ENCODE measurements around the gene ZBTB3. TPM values are rescaled to one million over a fixed set of nuclear protein-coding genes. Genes with fewer than 3 reads are reported as not detected.

The ZBTB3 gene
- total RNA-seq, 1 donor from 2014 or later, result 12.7 TPM

GRCh38 chr11:62724171-62724570 is 29.8 kb downstream of the ZBTB3 start:
- Mint-ChIP-seq H3K27me3 (ENCODE audit: unreplicated experiment) (peaks cover 21% of the 10 kb centered on the region), H3K4me3 (ENCODE audit: unreplicated experiment) (peak overlapping the region; percentile 24), H3K4me1 (ENCODE audit: unreplicated experiment) (peaks cover 31% of the 10 kb centered on the region), H3K27ac (ENCODE audit: unreplicated experiment) (peak overlapping the region; percentile 39), H3K9me3 (ENCODE audit: unreplicated experiment) (no peaks in the 10 kb centered on the region), H3K36me3 (ENCODE audit: low read depth, unreplicated experiment) (peaks cover 53% of the 10 kb centered on the region)
- DNase-seq (ENCODE audit: low spot score), result no peak
- TF ChIP-seq CTCF (IDR thresholded peaks at IDR 0.05; ENCODE audit: unreplicated experiment), result no peak

GRCh38 chr11:62721994-62722393 is 32.0 kb downstream of the ZBTB3 start:
- Mint-ChIP-seq H3K4me3 (ENCODE audit: unreplicated experiment) (peak overlapping the region; percentile 50), H3K27me3 (ENCODE audit: unreplicated experiment) (peaks cover 14% of the 10 kb centered on the region), H3K4me1 (ENCODE audit: unreplicated experiment) (peaks cover 24% of the 10 kb centered on the region), H3K36me3 (ENCODE audit: low read depth, unreplicated experiment) (peaks cover 56% of the 10 kb centered on the region), H3K27ac (ENCODE audit: unreplicated experiment) (peak overlapping the region; percentile 57), H3K9me3 (ENCODE audit: unreplicated experiment) (no peaks in the 10 kb centered on the region)
- TF ChIP-seq CTCF (IDR thresholded peaks at IDR 0.05; ENCODE audit: unreplicated experiment), result no peak
- no peak for DNase-seq (ENCODE audit: low spot score)

DNA sequence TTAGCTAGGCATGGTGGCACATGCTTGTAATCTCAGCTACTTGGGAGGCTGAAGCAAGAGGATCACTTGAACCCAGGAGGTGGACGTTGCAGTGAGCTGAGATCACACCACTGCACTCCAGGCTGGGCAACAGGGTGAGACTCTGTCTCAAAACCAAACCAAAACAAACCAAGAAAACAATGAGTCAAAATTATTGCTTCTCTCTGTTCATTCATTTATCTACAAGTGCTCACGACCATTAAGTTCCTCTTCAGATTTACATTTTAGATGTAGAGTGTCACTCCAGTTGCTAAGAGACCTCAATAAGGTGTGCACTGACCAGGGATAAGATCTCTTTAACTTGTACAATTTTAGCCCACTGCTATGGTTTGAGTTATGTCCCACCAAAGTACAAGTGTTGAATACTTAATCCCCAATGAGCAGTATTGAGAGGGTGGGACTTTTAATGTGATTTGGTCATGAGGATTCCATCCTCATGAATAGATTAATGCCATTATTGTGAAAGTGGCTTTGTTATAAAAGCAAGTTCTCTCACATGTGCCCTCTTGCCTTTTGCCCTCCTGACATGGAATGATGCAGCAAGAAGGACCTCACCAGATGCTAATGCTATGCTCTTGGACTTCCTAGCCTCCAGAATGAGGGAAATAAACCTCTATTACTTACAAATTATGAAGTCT is 34.5 kb downstream of the ZBTB3 start:
- peak overlapping the region; percentile 8 for H3K4me3 Mint-ChIP-seq (ENCODE audit: unreplicated experiment)
- H3K27me3 Mint-ChIP-seq (ENCODE audit: unreplicated experiment), result peaks cover 6% of the 10 kb centered on the region
- H3K4me1 Mint-ChIP-seq (ENCODE audit: unreplicated experiment), result peaks cover 7% of the 10 kb centered on the region
- H3K27ac Mint-ChIP-seq (ENCODE audit: unreplicated experiment), result no peak overlapping the region
- peaks cover 70% of the 10 kb centered on the region for H3K36me3 Mint-ChIP-seq (ENCODE audit: low read depth, unreplicated experiment)
- no peak for TF ChIP-seq CTCF (IDR thresholded peaks at IDR 0.05; ENCODE audit: unreplicated experiment)
- no peaks in the 10 kb centered on the region for H3K9me3 Mint-ChIP-seq (ENCODE audit: unreplicated experiment)
- no peak for DNase-seq (ENCODE audit: low spot score)

DNA sequence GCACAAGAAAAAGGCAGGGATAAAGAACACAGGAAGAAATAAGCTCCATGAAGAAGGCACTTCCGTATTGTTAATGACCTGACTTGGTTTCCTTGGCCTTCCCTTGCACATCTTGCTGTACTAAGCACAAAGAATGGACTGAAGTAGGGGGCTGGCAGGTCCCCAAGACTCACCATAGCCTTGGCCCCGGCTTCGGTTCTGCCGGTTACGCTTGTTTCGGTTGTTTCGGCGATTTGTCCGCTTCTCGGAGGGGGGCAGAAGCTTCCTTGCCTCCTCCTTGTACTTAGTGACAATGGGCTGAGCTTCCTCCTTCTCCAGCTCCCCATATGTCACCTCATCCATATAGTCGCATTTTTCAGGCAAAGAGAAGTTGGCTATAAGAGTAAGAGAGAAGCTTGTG is 37.1 kb downstream of the ZBTB3 start:
- no peak for DNase-seq (ENCODE audit: low spot score)
- Mint-ChIP-seq H3K4me3 (ENCODE audit: unreplicated experiment) (peak overlapping the region; percentile 15), H3K27ac (ENCODE audit: unreplicated experiment) (no peak overlapping the region), H3K9me3 (ENCODE audit: unreplicated experiment) (no peaks in the 10 kb centered on the region), H3K4me1 (ENCODE audit: unreplicated experiment) (no peaks in the 10 kb centered on the region), H3K27me3 (ENCODE audit: unreplicated experiment) (peaks cover 4% of the 10 kb centered on the region), H3K36me3 (ENCODE audit: low read depth, unreplicated experiment) (peaks cover 65% of the 10 kb centered on the region)
- no peak for TF ChIP-seq CTCF (IDR thresholded peaks at IDR 0.05; ENCODE audit: unreplicated experiment)

- no peak for DNase-seq (ENCODE audit: low spot score)
- no peak for TF ChIP-seq CTCF (IDR thresholded peaks at IDR 0.05; ENCODE audit: unreplicated experiment)
- no peak overlapping the region for H3K4me3 Mint-ChIP-seq (ENCODE audit: unreplicated experiment)
- H3K27me3 Mint-ChIP-seq (ENCODE audit: unreplicated experiment), result peaks cover 4% of the 10 kb centered on the region
- H3K9me3 Mint-ChIP-seq (ENCODE audit: unreplicated experiment), result no peaks in the 10 kb centered on the region
- H3K4me1 Mint-ChIP-seq (ENCODE audit: unreplicated experiment), result no peaks in the 10 kb centered on the region
- H3K36me3 Mint-ChIP-seq (ENCODE audit: low read depth, unreplicated experiment), result peaks cover 59% of the 10 kb centered on the region
- H3K27ac Mint-ChIP-seq (ENCODE audit: unreplicated experiment), result no peak overlapping the region
These were observed 37.8 kb downstream of the ZBTB3 start for GRCh38 chr11:62716206-62716605.
